Measurements from ENCODE around the gene EIF4ENIF1.
"Not testable (repeated sequence)": the region's sequence is repeated elsewhere in the genome, so short reads cannot be mapped to it uniquely, and the experiment has no call there.

Gene EIF4ENIF1

DNA sequence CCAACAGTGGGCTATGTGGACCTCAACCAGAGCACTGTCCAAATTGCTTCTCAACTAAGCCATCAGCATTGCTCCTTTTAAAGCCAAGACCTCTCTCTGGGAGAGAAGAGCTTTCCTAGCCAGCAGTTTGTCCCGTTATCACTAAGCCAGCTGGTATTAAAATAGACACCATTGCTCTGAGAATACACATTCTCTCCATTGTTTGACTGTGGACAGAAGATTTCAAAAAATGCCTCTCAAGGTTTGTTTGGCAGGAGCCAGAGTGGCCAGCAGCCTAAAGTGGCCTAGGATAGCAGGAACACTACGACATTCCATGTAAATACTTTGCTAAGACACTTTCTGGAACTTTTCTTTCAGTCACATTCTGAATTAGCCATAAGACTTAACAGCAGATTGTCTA, 41.3 kb downstream of the EIF4ENIF1 start:
- in situ Hi-C loops (cut with MboI; ENCODE audit: low pct_unique_long_range_greater_than_20kb, low sequenced_read_pairs) = no loop called here
- DNase-seq = no peak

- in situ Hi-C loops (cut with MboI; ENCODE audit: low pct_unique_long_range_greater_than_20kb, low sequenced_read_pairs) = no loop called here
- no peak for DNase-seq
These were observed 42.3 kb downstream of the EIF4ENIF1 start for GRCh38 chr22:31447337-31447736.

GRCh38 chr22:31446767-31447166, 42.9 kb downstream of the EIF4ENIF1 start:
- in situ Hi-C loops (cut with MboI; ENCODE audit: low pct_unique_long_range_greater_than_20kb, low sequenced_read_pairs) = no loop called here
- no peak for DNase-seq

- in situ Hi-C loops (cut with MboI; ENCODE audit: low pct_unique_long_range_greater_than_20kb, low sequenced_read_pairs) = no loop called here
- DNase-seq = no peak
These were observed 43.4 kb downstream of the EIF4ENIF1 start for GRCh38 chr22:31446208-31446607.

- in situ Hi-C loops (cut with MboI; ENCODE audit: low pct_unique_long_range_greater_than_20kb, low sequenced_read_pairs) = no loop called here
- no peak for DNase-seq
These were observed 44.0 kb downstream of the EIF4ENIF1 start for GRCh38 chr22:31445642-31446041.

DNA sequence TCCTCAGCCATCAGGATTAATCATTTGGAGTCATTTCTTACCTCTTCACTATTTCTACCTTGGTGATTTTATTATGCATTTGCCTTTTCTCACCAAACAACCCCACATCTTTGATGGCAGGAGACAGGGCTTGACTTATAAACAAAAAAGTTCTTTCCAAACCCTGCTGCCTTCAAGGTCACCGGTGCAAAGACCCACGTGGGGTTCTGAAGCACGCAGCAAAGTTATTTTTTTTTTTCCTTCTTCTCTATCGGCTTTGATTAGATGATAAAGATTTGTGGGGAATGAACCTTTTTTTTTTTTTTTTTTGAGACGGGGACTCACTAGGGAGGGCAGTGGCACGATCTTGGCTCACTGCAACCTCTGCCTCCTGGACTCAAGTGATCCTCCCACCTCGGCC, 46.1 kb downstream of the EIF4ENIF1 start:
- in situ Hi-C loops (cut with MboI; ENCODE audit: low pct_unique_long_range_greater_than_20kb, low sequenced_read_pairs) = no loop called here

DNA sequence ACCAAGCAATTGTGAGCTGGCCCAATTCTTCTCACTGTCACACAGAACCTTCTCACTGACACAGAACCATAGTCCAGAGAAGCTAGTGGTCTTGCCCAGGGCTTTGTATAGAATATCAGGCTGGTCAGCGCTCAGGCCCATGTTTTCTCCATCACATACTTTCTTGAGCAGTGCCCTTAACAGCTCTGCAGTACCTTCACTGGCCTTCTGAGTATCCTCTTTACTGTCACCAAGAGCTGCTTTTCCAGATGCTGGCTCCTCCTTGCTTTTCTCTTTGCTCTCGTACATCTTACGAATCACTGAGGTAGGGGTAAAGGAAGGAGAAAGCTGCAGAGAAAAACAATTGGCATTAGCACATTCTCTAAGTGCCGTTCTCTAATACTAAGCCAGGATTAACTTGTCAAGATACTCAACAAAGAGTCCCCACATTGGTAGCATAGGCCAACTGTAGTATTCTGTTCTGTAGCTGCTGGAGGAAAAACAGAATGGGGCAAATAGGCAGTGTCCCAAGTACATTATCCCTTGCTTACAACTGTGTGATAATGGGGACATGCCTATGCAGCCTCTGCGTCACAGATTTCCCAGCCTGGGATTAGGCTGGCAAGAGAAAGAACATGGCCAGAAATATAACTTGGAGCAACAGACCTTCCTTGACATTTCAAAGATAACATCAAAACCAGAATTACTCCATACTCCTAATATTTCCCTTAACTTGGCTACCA, 46.7 kb downstream of the EIF4ENIF1 start:
- no peak for DNase-seq
- in situ Hi-C loops (cut with MboI; ENCODE audit: low pct_unique_long_range_greater_than_20kb, low sequenced_read_pairs) = no loop called here

More for the DNA sequence above, 46.1 kb downstream of the EIF4ENIF1 start:
- DNase-seq = no peak

- in situ Hi-C loops (cut with MboI; ENCODE audit: low pct_unique_long_range_greater_than_20kb, low sequenced_read_pairs) = no loop called here
These were observed 48.0 kb downstream of the EIF4ENIF1 start for GRCh38 chr22:31441652-31442051.

GRCh38 chr22:31440681-31441080, 49.0 kb downstream of the EIF4ENIF1 start:
- in situ Hi-C loops (cut with MboI; ENCODE audit: low pct_unique_long_range_greater_than_20kb, low sequenced_read_pairs) = no loop called here
- no peak for DNase-seq

More at GRCh38 chr22:31441652-31442051, 48.0 kb downstream of the EIF4ENIF1 start:
- no peak for DNase-seq

- no peak for DNase-seq
- in situ Hi-C loops (cut with MboI; ENCODE audit: low pct_unique_long_range_greater_than_20kb, low sequenced_read_pairs) = no loop called here
These were observed 49.8 kb downstream of the EIF4ENIF1 start for GRCh38 chr22:31439808-31440207.

- in situ Hi-C loops (cut with MboI; ENCODE audit: low pct_unique_long_range_greater_than_20kb, low sequenced_read_pairs) = no loop called here
- DNase-seq = no peak
These were observed 53.5 kb downstream of the EIF4ENIF1 start for GRCh38 chr22:31436132-31436531.

GRCh38 chr22:31431950-31432349, 57.7 kb downstream of the EIF4ENIF1 start:
- DNase-seq = no peak
- in situ Hi-C loops (cut with MboI; ENCODE audit: low pct_unique_long_range_greater_than_20kb, low sequenced_read_pairs) = no loop called here

DNA sequence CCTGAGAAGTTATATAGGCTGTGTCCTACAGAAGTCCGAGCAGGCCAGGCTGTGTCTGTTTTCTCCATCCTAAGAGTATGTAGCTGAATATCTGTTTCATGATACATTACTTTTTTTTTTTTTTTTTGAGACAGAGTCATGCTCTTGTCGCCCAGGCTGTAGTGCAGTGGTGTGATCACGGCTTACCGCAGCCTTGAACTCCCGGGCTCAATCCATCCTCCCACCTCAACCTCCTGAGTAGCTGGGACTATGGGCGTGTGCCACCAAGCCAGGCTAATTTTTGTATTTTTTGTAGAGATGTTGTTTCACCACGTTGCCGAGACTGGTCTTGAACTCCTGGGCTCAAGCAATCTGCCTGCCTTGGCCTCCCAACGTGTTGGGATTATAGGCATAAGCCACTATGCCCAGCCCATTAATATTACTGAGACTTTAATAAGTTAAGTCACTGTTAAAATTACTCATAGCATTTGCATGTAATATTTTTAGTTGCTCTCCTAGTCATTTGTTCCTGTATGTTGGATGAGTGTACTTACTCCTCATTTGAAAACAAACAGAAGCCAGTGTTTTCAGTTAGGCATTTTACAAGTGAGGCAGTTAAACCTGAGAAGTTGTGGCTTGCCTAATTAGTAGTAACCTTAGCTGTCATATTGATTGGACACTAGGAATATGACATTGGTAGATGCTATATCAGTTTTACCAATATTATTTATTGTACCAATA, 64.2 kb downstream of the EIF4ENIF1 start:
- no peak for DNase-seq
- in situ Hi-C loops (cut with MboI; ENCODE audit: low pct_unique_long_range_greater_than_20kb, low sequenced_read_pairs) = no loop called here

DNA sequence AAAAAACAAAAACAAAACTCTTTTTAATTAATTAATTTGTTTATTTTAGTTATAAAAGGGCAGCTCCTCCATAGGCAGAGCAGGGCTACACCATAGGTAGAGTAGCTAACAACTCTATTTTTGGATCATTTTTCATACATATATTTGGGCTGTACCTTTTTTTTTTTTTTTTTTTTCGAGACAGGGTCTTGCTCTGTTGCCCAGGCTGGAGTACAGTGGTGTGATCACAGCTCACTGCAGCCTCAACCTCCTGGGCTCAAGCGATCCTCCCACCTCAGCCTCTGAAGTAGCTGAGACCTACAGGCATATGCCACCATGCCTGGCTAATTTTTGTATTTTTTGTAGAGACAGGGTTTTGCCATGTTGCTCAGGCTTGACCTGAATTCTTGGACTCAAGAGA, 87.3 kb downstream of the EIF4ENIF1 start:
- DNase-seq; in situ Hi-C loops (cut with MboI; ENCODE audit: low pct_unique_long_range_greater_than_20kb, low sequenced_read_pairs): not testable (repeated sequence)

GRCh38 chr22:31400023-31400397, 89.6 kb downstream of the EIF4ENIF1 start:
- in situ Hi-C loops (cut with MboI; ENCODE audit: low pct_unique_long_range_greater_than_20kb, low sequenced_read_pairs) = no loop called here
- DNase-seq = no peak

DNA sequence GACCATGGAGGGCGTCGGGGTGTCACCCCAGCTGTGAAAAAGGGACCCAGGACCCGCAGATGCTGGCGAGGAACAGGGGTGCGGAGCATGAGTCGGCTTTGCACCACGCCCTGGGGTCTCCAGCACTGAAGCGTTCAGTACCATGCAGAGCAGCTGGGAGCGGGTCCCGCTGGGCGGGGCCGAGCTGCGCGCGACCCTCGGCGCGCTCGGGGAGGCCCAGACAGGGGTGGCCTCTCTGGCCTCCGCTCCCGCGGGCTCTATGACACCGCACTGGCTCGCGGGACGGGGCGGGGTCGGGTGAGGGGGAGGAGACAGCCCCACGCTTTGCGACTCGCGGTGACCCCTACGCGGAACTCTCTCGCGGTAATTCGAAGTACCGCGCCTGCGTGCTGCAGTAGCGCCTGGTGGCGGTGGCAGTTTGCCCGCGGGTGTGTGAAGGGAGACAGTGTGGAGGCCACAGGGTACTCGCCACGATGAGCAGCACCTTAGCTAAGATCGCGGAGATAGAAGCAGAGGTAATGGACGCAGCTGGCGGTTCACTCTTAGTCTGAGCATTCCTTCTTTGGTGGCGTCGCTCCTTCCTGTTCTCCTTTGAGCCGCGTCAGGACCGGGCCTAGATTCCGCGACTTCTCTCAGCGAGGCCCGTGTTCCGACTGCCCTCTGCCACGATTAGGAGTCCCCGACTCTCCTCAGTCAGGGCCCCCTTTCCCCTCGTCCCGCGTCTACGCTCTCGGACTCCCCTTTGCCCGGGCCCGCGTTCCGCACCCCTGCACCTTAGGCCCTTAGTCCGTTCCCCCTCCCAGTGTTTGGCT, 90.2 kb downstream of the EIF4ENIF1 start, which contains the start of gene DRG1:
Gene DRG1, plus strand, starts transcription at position 394 of the 812 bp plus-strand sequence. Its CDS starts 80 bp downstream, at position 474.
- in situ Hi-C loops (cut with MboI; ENCODE audit: low pct_unique_long_range_greater_than_20kb, low sequenced_read_pairs) = no loop called here
- peak; percentile 96 for DNase-seq

GRCh38 chr22:31398231-31398630, 91.4 kb downstream of the EIF4ENIF1 start:
- in situ Hi-C loops (cut with MboI; ENCODE audit: low pct_unique_long_range_greater_than_20kb, low sequenced_read_pairs) = no loop called here
- DNase-seq = no peak

GRCh38 chr22:31394326-31394725, 95.3 kb downstream of the EIF4ENIF1 start:
- no peak for DNase-seq
- in situ Hi-C loops (cut with MboI; ENCODE audit: low pct_unique_long_range_greater_than_20kb, low sequenced_read_pairs) = no loop called here

DNA sequence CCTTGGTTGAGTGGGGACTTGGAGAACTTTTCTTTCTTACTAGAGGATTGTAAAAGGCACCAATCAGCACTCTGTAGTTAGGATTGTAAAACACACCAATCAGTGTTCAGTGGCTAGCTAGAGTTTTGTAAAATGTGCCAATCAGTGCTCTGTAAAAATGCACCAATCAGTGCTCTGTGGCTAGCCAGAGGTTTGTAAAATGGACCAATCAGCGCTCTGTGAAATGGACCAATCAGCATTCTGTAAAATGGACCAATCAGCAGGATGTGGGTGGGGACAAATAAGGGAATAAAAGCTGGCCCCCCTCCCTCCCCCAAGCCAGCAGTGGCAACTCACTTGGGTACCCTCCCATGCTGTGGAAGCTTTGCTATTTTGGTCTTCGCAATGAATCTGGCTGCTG, 95.7 kb downstream of the EIF4ENIF1 start:
- in situ Hi-C loops (cut with MboI; ENCODE audit: low pct_unique_long_range_greater_than_20kb, low sequenced_read_pairs) = no loop called here
- DNase-seq = no peak

Measured in KBM-7 (cell line).